AG04450 (cell line): Measurements from ENCODE around the gene CHCHD6. TPM values are rescaled to one million over a fixed set of nuclear protein-coding genes. Genes with fewer than 3 reads are reported as not detected.

ENCODE experiments used
- CTCF ChIA-PET: fragments of 300-600, 350-600 bp; formaldehyde crosslinking; extraction: SDS; loops from one replicate; lab custom pipeline; 2022; ENCODE audit warnings: antibody characterized with exemption, inconsistent platforms; lab: Charles Lee
- POLR2A ChIA-PET: fragments of 350-600 bp; formaldehyde crosslinking; extraction: SDS; loops from one replicate; lab custom pipeline; 2021; ENCODE audit warnings: antibody characterized with exemption, inconsistent platforms; lab: Yijun Ruan, JAX
- DNase-seq: peaks from one replicate; pipeline ENCODE4 v3.0.0-alpha.2; 2011; ENCODE audit warnings: low read depth, low spot score
- H3K27ac ChIP-seq: one replicate; pipeline ENCODE4 v1.5.1; 2012; ENCODE audit warnings: low read depth, low read length, control low read depth
- H3K27me3 ChIP-seq: one replicate; pipeline ENCODE4 v1.6.0; 2012; ENCODE audit warnings: low read length; ENCODE audit not compliant: control insufficient read depth, insufficient read depth
- H3K4me3 ChIP-seq: 2 replicates; pipeline ENCODE4 v1.5.1; 2011; ENCODE audit warnings: mild to moderate bottlenecking, low read depth, low read length, control low read depth
- H3K9me3 ChIP-seq: 2 replicates; pipeline ENCODE4 v1.5.1; 2012; ENCODE audit warnings: low read length; ENCODE audit not compliant: control insufficient read depth, insufficient read depth
- polyA plus RNA-seq: library from polyadenylated mRNA; depleted of rRNA; stranded (reverse); fragments of >200 nt; gene quantifications from 2 replicates; pipeline ENCODE4 v1.2.3, GENCODE V29; 2011
- TF ChIP-seq, protein P1 (sequence below): IDR thresholded peaks from 2 replicates; pipeline ENCODE4 v1.5.1; 2011; ENCODE audit warnings: low read depth, low read length, control low read depth, inconsistent platforms

The CHCHD6 gene
- polyA plus RNA-seq, 1 experiment: 14.0 TPM

GRCh38 chr3:126938520-126939337 is 234.7 kb downstream of the CHCHD6 start:
- no peak overlapping the region for H3K4me3 ChIP-seq
- DNase-seq: no peak
- no peak overlapping the region for H3K27ac ChIP-seq
- TF ChIP-seq, protein P1, sequence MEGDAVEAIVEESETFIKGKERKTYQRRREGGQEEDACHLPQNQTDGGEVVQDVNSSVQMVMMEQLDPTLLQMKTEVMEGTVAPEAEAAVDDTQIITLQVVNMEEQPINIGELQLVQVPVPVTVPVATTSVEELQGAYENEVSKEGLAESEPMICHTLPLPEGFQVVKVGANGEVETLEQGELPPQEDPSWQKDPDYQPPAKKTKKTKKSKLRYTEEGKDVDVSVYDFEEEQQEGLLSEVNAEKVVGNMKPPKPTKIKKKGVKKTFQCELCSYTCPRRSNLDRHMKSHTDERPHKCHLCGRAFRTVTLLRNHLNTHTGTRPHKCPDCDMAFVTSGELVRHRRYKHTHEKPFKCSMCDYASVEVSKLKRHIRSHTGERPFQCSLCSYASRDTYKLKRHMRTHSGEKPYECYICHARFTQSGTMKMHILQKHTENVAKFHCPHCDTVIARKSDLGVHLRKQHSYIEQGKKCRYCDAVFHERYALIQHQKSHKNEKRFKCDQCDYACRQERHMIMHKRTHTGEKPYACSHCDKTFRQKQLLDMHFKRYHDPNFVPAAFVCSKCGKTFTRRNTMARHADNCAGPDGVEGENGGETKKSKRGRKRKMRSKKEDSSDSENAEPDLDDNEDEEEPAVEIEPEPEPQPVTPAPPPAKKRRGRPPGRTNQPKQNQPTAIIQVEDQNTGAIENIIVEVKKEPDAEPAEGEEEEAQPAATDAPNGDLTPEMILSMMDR: no peak
- ChIA-PET POLR2A (no interaction called here), CTCF (interaction anchor here (1.3 to 1.8 kb wide), 3 partner anchors 11 to 259 kb away, joined by 3 to 5 read pairs (median 3); no protein-coding TSS in a partner anchor)
- no peaks in the 10 kb centered on the region for H3K9me3 ChIP-seq
- no peaks in the 10 kb centered on the region for H3K27me3 ChIP-seq

DNA sequence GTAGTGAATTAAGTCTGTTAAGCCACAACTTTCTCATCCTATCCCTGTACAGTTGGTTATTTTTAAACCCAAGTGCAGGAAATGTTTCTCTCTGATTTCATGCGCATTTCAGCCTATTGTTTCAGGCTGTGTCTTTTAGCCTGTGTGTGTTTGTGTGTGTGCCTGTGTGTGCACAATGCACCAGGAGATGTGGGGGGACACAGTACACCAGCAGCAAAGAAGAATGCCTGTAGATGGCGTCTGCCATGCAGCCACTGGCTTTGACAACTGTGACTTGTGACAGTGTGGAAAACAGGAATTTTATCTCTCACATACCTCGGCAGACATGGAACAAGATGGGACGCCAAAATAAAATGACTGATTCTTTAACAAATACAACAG is 235.3 kb downstream of the CHCHD6 start:
- no peak for DNase-seq
- TF ChIP-seq, protein P1: no peak
- Histone ChIP-seq H3K4me3 (no peak overlapping the region), H3K9me3 (no peaks in the 10 kb centered on the region), H3K27ac (no peak overlapping the region), H3K27me3 (no peaks in the 10 kb centered on the region)
- CTCF ChIA-PET: interaction anchor here (1.3 to 1.8 kb wide), 3 partner anchors 12 to 260 kb away, joined by 3 to 5 read pairs (median 3); no protein-coding TSS in a partner anchor
- POLR2A ChIA-PET: no interaction called here

GRCh38 chr3:126939733-126940132 is 235.7 kb downstream of the CHCHD6 start:
- DNase-seq: no peak
- ChIA-PET POLR2A (no interaction called here), CTCF (no interaction called here)
- Histone ChIP-seq H3K4me3 (no peak overlapping the region), H3K27me3 (no peaks in the 10 kb centered on the region), H3K27ac (no peak overlapping the region), H3K9me3 (no peaks in the 10 kb centered on the region)
- TF ChIP-seq, protein P1: no peak

- Histone ChIP-seq H3K9me3 (no peaks in the 10 kb centered on the region), H3K27me3 (no peaks in the 10 kb centered on the region), H3K4me3 (no peak overlapping the region), H3K27ac (no peak overlapping the region)
- ChIA-PET CTCF (no interaction called here), POLR2A (no interaction called here)
- TF ChIP-seq, protein P1: no peak
- no peak for DNase-seq
These were observed 237.8 kb downstream of the CHCHD6 start for GRCh38 chr3:126941721-126942270.
